Measurements from ENCODE around the gene NFKB2.

The NFKB2 gene

GRCh38 chr10:102395400-102396316 is at the start of gene NFKB2:
NFKB2 (plus strand) TSS chr10:102395705; CDS start chr10:102395960, 255 bp downstream.
- peak within 1 kb of the TSS; percentile 72 for H3K4me3 ChIP-seq (ENCODE audit: low read length)
- no peak for DNase-seq (ENCODE audit: low read depth)
- TF ChIP-seq, protein P1, sequence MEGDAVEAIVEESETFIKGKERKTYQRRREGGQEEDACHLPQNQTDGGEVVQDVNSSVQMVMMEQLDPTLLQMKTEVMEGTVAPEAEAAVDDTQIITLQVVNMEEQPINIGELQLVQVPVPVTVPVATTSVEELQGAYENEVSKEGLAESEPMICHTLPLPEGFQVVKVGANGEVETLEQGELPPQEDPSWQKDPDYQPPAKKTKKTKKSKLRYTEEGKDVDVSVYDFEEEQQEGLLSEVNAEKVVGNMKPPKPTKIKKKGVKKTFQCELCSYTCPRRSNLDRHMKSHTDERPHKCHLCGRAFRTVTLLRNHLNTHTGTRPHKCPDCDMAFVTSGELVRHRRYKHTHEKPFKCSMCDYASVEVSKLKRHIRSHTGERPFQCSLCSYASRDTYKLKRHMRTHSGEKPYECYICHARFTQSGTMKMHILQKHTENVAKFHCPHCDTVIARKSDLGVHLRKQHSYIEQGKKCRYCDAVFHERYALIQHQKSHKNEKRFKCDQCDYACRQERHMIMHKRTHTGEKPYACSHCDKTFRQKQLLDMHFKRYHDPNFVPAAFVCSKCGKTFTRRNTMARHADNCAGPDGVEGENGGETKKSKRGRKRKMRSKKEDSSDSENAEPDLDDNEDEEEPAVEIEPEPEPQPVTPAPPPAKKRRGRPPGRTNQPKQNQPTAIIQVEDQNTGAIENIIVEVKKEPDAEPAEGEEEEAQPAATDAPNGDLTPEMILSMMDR (conservative IDR thresholded peaks at IDR 0.05; ENCODE audit: low read depth, low read length) = no peak

DNA sequence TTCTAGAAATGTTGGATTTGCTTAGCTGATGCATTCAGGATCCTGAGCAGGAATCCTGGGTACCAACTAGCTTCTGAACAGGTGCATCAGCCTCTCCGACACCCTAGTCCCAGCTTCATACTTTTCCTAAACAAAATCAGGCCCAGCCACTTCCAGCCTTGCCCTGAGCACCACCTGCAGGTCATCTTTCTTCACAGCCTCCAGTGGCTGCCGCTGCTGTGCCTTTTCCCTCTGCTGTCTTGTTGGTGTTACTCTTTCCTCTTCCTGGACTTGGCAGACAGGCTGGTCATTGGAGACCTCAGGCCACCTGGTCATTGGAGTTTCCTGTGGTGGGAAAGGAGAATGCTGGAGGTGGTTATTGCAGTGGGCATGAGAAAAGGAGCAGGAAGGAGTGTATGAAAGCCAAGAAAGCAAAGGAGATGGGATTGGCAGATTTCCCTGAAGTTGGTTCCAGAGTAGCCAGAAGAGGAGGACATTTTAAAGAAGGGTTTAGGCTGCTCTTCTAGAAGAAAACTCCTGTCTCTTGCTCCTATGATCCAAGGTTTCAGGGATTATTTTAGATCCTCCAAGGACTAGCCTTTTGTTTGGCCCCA is 48.2 kb upstream of the NFKB2 start:
- H3K4me3 ChIP-seq (ENCODE audit: low read length) = no peak overlapping the region
- no peak for DNase-seq (ENCODE audit: low read depth)
- TF ChIP-seq, protein P1 (conservative IDR thresholded peaks at IDR 0.05; ENCODE audit: low read depth, low read length) = peak; percentile 88

- TF ChIP-seq, protein P1 (conservative IDR thresholded peaks at IDR 0.05; ENCODE audit: low read depth, low read length) = peak; percentile 95
- H3K4me3 ChIP-seq (ENCODE audit: low read length) = no peak overlapping the region
- no peak for DNase-seq (ENCODE audit: low read depth)
Observed at GRCh38 chr10:102352066-102352715, 43.3 kb upstream of the NFKB2 start.

DNA sequence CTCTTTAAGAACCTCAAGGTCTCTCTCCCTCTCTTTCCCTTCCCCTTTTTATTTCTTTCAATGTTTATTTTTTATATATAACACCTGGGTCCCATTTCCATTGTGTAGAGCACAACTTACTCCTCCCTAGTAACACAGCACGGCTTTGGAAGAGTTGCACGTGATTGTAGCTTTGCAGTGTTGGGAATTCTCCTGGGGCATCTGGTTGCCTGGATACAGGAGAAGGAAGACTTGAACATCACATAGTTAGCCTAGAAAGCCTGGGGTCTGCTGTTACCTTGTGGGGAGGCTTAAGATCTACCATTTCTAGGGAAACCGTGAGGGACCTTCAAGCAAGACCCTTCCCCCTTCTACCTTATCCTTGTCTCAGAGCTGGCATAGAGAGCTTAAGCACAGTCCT is 41.1 kb upstream of the NFKB2 start:
- no peak overlapping the region for H3K4me3 ChIP-seq (ENCODE audit: low read length)
- TF ChIP-seq, protein P1 (conservative IDR thresholded peaks at IDR 0.05; ENCODE audit: low read depth, low read length) = no peak
- no peak for DNase-seq (ENCODE audit: low read depth)

- no peak overlapping the region for H3K4me3 ChIP-seq (ENCODE audit: low read length)
- DNase-seq (ENCODE audit: low read depth) = no peak
- TF ChIP-seq, protein P1 (conservative IDR thresholded peaks at IDR 0.05; ENCODE audit: low read depth, low read length) = no peak
Observed at GRCh38 chr10:102358712-102359382, 36.7 kb upstream of the NFKB2 start.

DNA sequence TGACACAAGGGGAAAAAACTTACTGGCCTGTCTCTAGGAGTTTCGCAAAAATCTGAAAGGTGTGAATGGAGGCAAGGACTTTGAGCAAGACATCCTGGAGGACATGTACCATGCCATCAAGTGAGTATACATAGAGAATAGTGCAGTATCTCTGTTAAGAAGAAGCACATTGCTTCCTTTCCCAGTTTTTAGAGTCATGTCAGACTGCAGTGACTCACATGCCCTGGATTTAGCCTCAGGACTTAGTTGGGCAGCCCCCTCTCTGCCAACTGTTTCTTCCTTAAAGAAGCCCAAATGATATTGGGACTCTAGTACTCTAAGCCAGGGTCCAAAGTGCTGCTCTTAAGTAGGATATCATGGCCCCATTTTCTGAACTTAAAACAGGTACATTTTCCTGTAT is 28.1 kb upstream of the NFKB2 start:
- no peak overlapping the region for H3K4me3 ChIP-seq (ENCODE audit: low read length)
- DNase-seq (ENCODE audit: low read depth) = no peak
- TF ChIP-seq, protein P1 (conservative IDR thresholded peaks at IDR 0.05; ENCODE audit: low read depth, low read length) = no peak
